ENCODE results near the gene PPA2. TPM values are rescaled to one million over a fixed set of nuclear protein-coding genes. Genes with fewer than 3 reads are reported as not detected.

PPA2 gene
- total RNA-seq, 1 donor from 2014 or later: 88.9 TPM

DNA sequence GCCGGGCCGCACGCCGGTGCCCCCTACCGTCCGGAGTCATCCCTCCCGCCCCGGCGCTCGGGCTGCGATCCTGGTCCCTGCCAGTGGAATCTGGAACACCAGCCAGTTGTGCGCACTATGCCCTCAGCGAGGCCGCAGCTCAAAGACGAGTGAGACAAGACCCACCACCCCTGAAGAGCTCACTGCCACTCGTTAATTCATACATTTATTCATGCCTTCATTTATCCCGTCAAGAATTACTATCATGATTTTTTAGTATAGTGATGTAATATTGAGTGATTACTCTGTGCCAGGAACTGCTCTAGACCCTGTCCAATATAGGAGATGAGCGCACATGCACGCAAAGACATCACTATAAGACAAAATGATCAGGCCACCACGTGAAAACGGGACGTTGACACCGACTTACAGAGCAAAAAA lies 247 bp upstream of the PPA2 start:
- peak; percentile 91 for DNase-seq (ENCODE audit: extremely low spot score, unreplicated experiment)
- Mint-ChIP-seq H3K36me3 (peaks cover 18% of the 10 kb centered on the region), H3K4me1 (ENCODE audit: unreplicated experiment) (peaks cover 10% of the 10 kb centered on the region)

DNA sequence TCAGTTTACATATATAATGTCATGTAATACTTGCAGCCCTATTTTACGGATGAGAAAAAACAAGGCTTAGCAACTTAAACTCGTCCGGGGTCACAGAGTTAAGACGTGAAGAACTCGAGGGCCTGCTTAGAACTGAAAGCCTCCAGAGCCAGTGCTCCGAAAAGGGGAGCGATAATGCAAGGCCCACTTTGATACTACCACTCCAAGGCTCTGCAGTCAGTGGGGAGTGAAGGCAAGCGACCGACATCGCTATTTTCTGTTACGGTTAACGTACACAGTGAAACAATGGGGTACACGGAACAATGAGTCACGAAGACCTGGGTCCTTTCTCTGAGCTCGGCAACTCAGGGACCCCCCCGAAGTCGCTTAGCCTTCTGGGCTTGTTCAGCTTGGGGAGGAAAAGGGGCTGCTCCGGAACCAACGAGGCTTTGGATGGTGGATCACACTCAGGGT lies 965 bp downstream of the PPA2 start:
- H3K4me1 Mint-ChIP-seq (ENCODE audit: unreplicated experiment): peaks cover 10% of the 10 kb centered on the region
- no peaks in the 10 kb centered on the region for H3K9me3 Mint-ChIP-seq
- DNase-seq (ENCODE audit: extremely low spot score, unreplicated experiment): no peak
- H3K4me3 Mint-ChIP-seq: peak overlapping the region; percentile 98
- H3K27me3 Mint-ChIP-seq: no peaks in the 10 kb centered on the region
- peak overlapping the region; percentile 97 for H3K27ac Mint-ChIP-seq
- peaks cover 27% of the 10 kb centered on the region for H3K36me3 Mint-ChIP-seq
- TF ChIP-seq, protein P1, sequence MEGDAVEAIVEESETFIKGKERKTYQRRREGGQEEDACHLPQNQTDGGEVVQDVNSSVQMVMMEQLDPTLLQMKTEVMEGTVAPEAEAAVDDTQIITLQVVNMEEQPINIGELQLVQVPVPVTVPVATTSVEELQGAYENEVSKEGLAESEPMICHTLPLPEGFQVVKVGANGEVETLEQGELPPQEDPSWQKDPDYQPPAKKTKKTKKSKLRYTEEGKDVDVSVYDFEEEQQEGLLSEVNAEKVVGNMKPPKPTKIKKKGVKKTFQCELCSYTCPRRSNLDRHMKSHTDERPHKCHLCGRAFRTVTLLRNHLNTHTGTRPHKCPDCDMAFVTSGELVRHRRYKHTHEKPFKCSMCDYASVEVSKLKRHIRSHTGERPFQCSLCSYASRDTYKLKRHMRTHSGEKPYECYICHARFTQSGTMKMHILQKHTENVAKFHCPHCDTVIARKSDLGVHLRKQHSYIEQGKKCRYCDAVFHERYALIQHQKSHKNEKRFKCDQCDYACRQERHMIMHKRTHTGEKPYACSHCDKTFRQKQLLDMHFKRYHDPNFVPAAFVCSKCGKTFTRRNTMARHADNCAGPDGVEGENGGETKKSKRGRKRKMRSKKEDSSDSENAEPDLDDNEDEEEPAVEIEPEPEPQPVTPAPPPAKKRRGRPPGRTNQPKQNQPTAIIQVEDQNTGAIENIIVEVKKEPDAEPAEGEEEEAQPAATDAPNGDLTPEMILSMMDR (conservative IDR thresholded peaks at IDR 0.05): no peak

More for the DNA sequence above, 247 bp upstream of the PPA2 start:
- H3K4me3 Mint-ChIP-seq: peak overlapping the region; percentile 98
- peak overlapping the region; percentile 97 for H3K27ac Mint-ChIP-seq
- no peaks in the 10 kb centered on the region for H3K9me3 Mint-ChIP-seq
- TF ChIP-seq, protein P1 (conservative IDR thresholded peaks at IDR 0.05): peak; percentile 86
- no peaks in the 10 kb centered on the region for H3K27me3 Mint-ChIP-seq

DNA sequence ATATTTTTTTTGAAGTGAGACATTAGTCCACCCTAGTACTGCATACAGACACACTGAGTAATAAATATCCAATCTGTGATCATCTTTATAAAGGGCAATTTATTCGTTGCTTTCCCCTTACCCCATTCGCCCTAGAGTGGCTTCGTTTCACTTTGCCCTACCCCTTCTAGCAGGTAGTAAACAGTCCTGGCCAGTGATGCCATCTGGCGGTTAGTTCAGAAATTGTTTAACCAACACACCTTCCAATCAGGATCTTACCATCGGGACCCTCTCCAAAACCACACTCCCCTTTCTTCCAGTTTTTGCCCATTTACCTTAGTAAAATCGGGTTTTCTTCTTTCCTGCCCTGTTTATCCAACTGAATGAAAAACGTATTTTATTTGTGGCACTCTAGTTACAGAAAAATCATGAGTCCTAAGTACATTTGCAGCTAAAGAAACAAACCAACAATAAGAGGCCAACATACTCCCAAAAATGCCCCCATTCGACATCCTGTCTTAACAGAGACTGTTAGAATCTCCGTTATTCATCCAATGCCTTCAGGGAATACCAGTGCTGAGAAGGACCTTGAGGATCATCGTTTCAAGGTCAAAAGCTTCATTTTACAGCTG lies 2.2 kb downstream of the PPA2 start:
- Mint-ChIP-seq H3K4me1 (ENCODE audit: unreplicated experiment) (peaks cover 10% of the 10 kb centered on the region), H3K4me3 (peak overlapping the region; percentile 98), H3K9me3 (peaks cover 8% of the 10 kb centered on the region), H3K36me3 (peaks cover 38% of the 10 kb centered on the region), H3K27ac (peak overlapping the region; percentile 60), H3K27me3 (no peaks in the 10 kb centered on the region)
- TF ChIP-seq, protein P1 (conservative IDR thresholded peaks at IDR 0.05): peak; percentile 81
- DNase-seq (ENCODE audit: extremely low spot score, unreplicated experiment): no peak

DNA sequence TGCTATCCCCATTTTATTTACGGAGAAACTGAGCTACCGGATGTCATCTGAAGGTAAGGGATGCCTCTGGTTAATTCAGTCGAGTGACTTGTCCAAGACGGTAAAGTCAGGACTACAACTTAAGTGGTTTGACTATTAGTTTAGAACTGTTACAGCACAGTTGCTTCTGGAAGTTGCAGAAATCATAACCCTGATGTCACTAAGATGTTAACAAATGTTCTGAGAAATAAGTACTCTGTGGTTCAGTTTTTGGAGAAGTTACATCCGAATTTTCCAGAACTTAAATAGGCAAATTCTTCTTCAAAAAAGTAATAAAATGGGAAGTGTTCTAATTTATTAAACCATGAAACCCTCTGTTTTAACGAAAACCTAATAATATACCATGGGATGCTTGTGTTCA lies 3.1 kb downstream of the PPA2 start:
- TF ChIP-seq, protein P1 (conservative IDR thresholded peaks at IDR 0.05): no peak
- Mint-ChIP-seq H3K4me1 (ENCODE audit: unreplicated experiment) (peaks cover 10% of the 10 kb centered on the region), H3K4me3 (no peak overlapping the region), H3K27me3 (no peaks in the 10 kb centered on the region), H3K36me3 (peaks cover 46% of the 10 kb centered on the region), H3K9me3 (peaks cover 8% of the 10 kb centered on the region), H3K27ac (no peak overlapping the region)
- DNase-seq (ENCODE audit: extremely low spot score, unreplicated experiment): no peak

DNA sequence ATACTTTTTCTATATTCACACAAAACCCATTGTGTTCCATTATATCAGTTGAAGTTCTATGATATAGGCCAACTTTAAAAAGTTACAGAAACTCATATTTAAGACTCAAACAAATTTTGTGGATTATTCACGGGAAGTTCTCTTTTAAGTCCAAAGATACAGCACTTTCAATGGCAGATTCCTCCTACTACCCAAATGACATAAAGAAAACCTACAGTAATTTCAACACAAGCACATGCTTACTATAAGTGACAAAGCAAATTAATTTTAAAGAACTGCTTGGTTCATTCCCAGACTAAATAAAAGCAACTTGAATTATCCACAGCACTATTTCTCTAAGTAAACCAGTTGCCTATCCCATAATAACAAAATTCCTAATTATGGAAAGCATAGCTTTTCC lies 4.1 kb downstream of the PPA2 start:
- Mint-ChIP-seq H3K27ac (no peak overlapping the region), H3K4me3 (no peak overlapping the region), H3K27me3 (no peaks in the 10 kb centered on the region), H3K4me1 (ENCODE audit: unreplicated experiment) (peaks cover 10% of the 10 kb centered on the region), H3K9me3 (peaks cover 8% of the 10 kb centered on the region), H3K36me3 (peaks cover 57% of the 10 kb centered on the region)
- TF ChIP-seq, protein P1 (conservative IDR thresholded peaks at IDR 0.05): no peak
- DNase-seq (ENCODE audit: extremely low spot score, unreplicated experiment): no peak

Measured in type B pancreatic cell (in vitro differentiated cells).